Measurements from ENCODE around the gene ABCB1.

The ABCB1 gene

DNA sequence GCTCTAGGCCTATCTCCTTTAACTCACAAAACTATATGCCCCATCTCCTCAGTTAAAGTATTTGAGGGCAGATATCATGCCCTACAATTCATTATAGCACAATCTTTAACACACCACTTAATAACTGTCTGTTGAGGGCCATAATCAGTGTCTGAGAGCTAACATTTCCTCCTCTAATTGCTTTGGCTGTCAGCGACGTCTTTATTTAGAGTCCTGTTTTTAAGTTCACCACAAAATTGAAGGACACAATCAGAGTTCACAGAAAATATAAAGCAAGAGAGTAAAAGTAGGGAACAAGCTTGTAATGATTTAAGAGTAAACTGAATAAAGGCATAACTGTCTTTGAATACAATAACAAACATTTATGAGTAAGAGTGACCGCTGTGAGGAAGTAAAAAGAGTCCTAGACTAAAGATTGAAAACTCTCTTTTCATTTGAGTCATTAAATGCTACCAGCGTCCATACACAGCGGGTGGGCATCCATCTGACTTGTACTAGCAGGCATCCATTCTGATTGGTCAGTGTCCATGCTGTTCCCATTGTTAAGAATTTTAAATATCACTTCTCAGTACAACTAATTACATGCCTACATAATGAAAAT lies 86.8 kb downstream of the ABCB1 start:
- no peak for DNase-seq (ENCODE audit: low read depth)

DNA sequence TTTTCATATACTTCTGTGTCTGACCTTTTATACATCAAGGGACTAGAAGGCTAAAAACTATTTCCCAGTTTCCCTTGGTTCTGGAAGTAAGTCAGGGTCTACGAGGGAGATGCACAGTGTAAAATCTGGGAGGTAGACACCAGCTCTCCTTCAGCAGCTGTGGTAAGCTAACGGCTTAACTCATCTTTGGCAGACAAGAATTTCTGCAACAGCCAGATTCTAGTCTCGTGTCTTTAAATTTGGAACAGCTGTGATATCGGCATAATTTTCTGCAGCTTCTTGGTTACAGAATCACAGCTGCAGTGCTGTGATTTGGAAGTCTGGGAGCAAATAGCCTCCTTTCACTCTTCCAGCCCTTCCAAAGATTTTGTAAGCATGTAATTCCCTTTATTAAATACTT lies 87.8 kb downstream of the ABCB1 start:
- DNase-seq (ENCODE audit: low read depth): no peak

DNA sequence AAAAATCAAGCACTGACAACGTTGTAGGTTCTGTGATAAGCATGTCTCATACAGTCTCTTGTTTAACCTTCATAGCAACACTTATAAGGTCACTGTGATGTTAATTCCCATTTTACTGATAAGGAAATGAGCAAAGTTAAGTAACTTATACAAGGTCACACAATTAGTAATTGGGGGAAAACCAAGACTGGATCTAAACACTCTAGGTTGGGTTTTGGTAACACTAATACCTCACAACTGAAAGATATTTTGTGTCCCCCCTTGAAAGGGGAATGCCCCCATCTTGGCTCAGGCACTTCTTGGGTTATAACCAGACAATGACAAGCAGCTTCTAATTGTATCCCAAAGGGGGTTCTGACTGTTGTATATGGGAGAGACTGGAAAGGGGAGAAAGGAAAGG lies 89.2 kb downstream of the ABCB1 start:
- no peak for DNase-seq (ENCODE audit: low read depth)

DNA sequence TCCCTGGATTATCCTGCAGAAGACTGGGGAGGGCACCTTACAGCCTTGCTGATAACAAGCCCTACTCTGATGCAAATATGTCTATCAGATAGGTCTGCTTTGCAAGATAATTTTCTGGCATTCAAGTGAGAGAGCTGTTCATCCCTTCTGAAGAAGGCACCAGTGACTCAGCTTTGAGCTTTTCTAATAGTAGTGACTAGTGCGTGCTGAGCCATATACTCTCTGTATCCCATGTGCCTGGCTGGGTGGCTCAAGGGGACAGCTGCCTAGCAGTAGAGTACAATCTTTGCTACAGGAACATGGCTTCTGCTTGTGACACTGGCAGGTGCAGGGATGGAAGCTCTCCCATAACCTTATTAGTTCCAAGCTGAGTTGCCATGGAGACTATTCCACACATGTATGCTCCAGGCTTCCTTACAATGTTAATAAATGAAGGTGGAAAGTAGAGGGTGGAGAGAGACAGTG lies 90.2 kb downstream of the ABCB1 start:
- DNase-seq (ENCODE audit: low read depth): no peak

DNA sequence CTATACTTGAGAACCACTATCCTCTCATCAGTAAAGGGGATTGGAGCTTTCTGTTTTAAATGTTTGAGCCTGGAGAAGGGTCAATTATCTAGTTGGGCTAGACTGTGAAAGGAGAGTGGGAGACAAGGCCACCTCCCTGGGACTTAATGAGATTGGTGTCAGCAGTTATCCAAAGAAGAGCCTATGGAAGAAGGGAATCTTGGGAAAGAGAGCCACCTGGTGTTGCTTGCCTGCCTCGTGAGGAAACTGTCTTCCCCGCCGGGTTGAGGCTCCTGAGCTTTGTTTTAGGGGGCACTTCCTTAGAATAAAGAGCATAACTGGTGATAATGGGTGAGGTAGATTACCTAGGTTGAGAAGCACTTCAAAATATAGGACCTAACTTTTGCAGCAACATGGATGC lies 93.2 kb downstream of the ABCB1 start:
- no peak for DNase-seq (ENCODE audit: low read depth)

DNA sequence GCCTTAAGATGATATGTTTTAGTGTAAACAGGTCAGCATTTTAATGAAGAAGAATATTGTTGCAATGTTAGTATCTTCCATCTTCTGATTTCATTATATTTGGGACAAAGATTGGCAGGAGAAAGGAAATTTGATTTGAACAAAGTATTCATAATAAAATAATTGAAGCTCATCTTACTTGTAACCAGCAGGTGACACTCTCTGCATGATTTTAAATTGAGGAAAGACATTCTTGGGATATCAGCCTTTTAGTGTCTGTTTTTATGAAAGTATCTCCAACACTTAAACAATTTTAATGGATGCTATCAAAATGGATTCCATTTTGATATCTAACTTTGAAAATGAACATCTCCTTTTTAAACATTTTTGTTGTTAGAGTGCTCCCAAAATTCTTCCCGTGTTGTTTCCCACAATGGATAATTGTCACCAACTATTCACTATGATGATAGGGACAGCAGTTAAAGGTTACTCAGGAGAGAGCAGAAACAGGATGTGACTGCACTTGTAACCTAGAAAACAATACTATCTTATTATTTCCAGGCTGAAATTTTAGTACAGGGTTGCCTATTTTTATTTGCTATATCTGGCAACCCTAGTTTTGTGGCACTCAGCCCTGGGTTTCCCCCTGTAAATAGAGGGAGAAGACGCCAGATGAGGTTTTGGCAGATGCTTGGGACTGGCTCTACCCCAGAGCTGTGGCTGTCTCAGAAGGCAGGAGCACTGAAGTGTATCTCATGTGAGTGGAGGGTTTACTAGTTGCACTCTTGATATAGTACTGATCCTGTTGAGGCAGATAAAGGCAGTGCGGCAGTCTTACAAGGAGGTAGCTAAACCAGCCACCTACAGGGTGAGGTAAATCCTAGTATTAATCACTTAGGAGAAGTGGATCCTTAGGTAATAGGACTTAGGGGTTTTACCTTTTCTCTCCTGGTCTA lies 94.2 kb downstream of the ABCB1 start:
- no peak for DNase-seq (ENCODE audit: low read depth)

DNA sequence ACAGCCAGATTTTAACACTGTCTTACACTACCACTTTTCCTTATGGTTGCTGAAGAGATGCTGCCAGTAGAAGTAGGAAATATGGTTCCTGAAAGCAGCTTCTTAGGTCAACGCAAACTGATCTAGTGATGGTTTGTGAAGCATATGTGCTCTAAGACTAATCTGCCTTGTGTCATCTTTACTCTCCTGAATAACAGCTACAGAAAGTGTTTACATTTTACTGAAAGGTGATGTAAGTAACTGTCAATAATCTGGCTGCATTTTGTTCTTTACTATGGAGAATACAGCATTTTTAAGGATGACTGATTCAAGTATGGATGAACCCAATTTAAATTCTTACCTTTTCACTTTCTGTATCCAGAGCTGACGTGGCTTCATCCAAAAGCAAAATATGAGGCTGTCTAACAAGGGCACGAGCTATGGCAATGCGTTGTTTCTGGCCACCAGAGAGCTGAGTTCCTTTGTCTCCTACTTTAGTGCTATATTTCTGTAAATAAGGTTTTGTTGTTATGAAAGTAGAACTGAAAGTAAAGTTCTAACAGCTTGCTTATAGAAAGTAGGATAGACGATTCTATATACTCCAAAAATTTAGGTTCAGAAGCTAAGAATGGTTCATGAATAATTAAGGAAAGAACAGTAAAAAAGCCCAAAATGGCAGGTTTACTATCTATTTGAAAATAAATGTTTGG lies 95.0 kb downstream of the ABCB1 start:
- no peak for DNase-seq (ENCODE audit: low read depth)

DNA sequence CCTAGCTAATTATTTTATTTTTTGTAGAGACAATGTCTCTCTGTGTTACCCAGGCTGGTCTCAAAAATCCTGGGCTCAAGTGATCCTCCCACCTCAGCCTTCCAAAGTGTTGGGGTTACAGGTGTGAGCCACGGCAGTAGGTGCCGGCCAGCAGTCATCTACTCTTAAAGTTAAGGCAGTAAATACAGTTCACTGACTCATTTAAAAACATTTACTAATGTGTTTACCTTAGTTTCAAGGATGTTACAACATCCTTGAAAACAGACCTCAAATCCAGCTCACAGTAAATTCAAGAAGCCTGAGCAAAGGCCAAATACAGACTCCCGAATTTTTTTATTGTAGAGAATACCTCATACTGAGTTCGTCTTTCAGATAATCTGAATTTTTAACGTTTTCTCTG lies 95.6 kb downstream of the ABCB1 start:
- DNase-seq (ENCODE audit: low read depth): no peak

DNA sequence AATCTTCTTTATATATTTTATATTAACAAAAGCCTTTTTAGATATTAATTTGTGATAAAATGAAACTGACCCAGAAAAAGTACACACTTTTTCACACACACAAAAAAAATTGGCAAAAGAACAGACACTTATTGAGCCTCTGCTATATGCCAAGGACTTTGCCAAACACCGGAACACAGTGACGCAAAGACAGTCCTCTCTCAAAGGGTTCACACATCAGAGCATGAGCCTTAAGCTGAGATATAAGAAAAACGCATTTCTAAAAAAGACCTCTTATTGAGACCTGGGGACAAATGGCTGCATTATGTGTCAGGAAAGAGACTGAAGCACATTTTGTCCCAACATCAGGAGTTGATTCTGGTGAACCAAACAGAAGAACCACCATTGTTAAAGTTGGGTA lies 101.2 kb downstream of the ABCB1 start:
- no peak for DNase-seq (ENCODE audit: low read depth)

DNA sequence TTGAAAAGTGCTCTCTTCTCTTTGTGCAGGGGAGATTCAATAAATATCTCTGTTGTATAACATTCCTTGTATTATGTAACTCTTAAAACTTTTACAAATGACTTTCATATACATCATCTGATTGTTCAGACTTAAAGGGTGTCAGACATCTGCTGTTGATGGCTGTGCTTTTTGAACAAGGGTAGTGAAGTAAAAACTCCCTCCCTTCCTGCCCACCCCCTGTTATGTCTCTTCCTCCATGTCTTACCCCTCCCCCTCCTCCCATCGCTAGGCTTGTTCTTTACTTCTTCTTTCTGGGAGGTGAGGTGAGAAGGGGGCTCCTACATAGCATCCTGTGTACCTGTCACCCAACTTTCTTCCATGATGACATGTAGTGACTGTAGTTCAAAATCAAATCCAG lies 101.8 kb downstream of the ABCB1 start:
- no peak for DNase-seq (ENCODE audit: low read depth)

DNA sequence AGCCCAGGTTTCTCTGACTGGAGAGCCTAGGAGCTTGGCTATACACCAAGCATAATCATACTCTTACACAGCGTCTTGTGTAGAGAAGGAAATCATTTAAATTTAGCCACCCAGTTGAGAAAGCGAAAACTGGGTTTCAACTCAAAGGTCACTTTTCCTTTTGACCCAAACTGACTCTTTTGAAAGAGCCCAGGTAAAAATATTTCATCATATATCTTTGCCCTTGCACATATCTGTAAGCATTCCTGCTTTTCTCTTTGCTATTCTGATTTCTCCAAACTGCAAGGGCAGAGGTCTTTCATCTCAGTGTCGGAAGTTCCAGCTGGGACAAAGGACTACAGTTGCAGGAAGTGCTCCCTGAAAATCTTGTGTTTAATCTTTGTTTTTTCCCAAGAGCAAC lies 103.2 kb downstream of the ABCB1 start:
- DNase-seq (ENCODE audit: low read depth): no peak

DNA sequence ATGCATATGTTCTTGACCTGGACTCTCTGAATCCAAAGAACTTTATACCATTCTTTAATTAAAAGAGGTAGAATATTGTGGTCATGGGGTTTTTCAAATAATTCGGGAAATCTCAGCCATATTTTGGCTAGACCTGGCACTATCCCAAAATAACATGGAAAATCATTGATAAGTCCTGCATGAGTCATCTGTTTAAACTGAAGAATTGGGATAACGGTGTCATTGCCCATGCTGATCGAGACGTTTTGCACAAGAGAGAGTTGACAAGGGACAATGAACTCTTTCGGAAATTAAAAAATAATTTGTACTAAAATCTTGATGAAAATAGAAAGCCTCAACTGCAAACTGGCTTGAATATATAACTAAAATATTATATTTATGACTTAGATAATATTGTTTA lies 105.3 kb downstream of the ABCB1 start:
- no peak for DNase-seq (ENCODE audit: low read depth)

DNA sequence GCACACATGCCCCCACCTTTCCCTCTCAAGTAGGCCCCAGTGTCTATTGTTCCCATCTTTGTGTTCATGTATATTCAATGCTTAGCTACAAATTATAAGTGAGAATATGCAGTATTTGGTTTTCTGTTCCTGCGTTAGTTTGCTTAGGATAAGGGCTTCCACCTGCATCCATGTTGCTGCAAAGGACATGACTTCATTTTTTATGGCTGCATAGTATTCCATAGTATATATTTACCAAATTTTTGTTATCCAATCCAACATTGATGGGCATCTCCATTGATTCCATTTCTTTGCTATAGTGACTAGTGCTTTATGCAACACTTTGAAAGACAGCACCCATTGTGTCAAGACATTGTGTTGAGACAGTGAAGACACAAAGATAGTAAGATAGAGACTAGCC lies 106.2 kb downstream of the ABCB1 start:
- no peak for DNase-seq (ENCODE audit: low read depth)

DNA sequence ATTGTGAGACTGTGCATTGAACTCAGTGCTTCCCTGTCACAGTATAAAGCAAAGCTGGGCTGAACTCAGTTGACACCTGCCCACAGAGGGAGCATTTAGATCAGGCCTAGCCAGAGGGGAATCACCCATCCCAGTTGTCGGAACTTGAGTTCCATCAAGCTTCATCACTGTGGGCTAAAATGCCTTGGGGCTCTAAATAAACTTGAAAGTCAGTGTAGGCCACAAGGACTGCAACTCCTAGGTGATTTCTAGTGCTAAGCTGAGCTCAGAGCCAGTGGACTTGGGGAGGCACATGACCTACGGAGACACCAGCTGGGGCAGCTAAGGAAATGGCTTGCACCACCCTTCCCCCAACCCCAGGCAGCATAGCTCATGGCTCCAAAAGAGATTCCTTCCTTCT lies 117.6 kb downstream of the ABCB1 start:
- no peak for DNase-seq (ENCODE audit: low read depth)

DNA sequence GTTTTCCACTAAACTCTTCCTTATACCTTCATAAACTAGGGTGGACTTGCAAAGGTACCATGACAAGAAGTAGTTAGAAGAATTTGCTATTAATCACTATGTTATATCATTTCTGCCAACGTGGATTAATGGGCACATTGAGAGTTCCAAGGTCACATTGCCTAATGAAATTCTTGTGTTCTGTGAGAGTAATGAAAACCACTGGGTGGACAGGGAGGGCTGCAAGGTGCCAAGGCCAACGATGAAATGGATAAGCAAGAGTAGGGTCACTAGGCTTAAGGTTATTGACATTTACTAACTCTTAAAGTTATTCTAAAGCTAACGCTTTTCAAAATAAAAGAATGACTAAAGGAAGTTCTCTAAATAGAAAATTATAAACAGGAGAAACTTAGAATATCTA lies 118.6 kb downstream of the ABCB1 start:
- DNase-seq (ENCODE audit: low read depth): no peak

DNA sequence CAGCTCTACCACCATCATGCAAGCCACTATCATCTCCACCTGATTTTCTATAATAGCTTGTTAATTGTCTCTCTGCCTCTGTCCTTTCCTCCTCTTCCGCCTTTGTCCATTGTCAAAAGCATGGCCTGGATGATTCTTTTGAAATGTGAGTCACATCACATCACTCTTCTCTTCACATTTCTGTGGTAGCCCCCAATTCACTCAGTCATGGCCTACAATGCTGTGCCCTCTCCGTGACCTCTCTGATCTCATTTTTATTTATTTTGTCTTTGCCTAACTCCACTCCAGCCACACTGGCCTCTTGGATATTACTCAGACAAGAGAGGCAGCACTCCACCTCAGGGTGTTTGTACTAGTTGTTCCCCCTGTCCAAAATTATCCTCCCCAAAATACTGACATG lies 120.3 kb downstream of the ABCB1 start:
- DNase-seq (ENCODE audit: low read depth): no peak

DNA sequence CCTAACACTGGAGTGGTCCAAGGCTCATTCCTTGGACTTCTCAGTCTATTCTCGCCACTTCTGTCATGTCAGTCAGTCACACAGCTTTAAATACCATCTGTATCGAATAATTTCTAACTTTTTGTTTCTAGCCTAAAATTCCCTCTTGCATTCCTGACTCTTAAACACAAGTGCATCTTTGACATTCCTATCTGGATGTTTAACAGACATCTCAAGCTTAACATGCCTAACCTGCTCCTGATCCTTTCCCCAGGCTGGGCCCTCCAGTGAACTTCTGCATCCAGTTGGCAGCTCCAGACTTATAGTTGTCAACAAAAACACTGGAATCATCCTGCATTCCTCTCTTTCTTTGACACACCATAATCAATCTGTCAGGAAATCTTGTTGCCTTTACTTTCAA lies 120.7 kb downstream of the ABCB1 start:
- DNase-seq (ENCODE audit: low read depth): no peak

DNA sequence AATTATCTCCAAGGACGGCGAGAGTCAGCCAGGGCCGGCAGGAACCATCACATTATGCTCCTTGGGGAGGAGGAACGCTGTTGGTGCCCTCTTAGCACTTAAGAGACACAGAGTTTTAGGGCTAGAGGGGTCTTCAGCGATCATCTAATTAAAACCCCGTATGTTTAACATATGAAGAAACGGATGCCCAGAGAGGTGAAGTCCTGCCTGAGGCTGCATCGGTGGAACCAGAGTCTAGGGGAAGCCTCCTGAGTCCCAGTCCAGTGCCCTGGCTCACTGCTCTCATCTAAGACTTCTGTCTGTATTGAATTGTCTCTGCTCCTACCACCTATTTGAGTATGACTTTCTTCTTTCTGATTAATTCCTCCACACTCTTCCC lies 124.5 kb downstream of the ABCB1 start:
- DNase-seq (ENCODE audit: low read depth): no peak

DNA sequence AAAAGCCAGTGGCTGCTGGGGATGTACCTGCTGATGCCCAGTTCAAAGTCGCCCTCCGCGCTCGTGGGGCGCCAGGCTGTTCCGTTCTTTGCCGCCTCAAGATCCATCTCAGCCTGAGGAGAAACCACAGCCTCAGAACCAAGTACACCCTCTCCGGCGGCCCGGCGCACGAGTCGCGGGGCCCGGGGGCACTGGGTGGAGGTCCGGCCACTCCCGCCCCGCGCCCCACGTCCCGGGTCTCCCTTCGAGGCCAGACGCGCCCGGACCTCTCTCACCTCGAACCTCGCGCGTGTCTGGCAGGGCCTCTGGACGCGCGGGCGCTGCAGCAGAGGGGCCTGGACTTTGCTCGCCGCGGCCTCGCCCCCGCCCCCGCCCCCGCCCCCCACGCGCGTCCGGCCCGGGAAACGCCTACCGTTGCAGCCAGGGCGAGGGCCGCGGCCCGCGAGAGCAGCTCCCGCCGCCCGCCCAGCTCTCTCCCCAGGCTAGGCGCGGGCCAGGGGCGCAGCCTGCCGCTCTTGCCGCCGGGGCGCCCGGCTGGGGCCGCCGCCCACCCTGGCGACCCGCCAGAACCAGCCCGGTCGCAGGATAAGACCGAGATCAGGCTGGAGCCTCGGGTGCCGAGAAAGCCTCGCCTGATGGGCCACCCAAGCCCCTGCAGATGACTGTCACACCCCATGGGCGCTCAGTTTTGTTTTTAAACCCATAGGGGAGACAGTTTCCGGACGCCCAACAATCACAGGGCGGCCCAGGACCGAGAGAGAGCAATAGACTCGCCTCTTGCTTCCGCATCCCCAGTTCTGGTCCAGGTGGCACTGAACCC lies 125.1 kb downstream of the ABCB1 start, which contains the start of gene ABCB4:
Gene ABCB4 (minus strand): TSS at position 322 of the 820 bp plus-strand sequence. CDS start 215 bp downstream, at position 107.
- no peak for DNase-seq (ENCODE audit: low read depth)

DNA sequence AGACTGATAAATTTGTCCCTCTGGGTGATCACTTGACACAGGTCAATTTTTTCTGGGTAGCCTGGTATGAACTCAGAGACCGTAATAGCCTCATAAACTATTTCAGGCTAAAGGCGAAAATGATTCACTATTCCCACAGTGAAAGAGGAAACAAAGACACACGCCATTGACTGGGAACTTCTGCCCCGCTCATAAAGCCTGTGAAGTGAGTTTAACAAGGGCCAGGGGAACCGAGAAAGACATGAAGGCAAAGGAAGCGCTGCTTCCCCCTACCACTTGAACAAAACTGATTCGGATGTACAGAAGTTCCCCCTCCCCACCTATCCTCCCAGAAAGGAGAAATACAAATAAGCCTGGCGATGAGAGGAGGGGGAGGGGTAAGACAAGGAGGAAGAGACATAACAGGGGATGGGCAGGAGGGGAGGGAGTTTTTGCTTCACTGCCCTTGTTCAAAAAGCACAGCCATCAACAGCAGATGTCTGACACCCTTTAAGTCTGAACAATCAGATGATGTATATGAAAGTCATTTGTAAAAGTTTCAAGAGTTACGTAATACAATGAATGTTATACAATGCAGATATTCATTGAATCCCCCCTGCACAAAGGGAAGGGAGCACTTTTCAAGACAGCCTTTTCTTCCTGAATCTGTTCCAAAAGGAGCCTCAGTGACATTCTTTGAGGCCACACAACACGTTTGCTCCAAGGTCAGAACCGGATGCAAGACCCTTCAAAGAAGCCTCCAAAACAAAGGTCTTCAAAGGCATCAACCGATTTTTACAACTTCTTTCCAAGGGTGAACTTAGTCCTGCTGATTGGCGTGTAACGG lies 125.9 kb downstream of the ABCB1 start:
- DNase-seq (ENCODE audit: low read depth): no peak

DNA sequence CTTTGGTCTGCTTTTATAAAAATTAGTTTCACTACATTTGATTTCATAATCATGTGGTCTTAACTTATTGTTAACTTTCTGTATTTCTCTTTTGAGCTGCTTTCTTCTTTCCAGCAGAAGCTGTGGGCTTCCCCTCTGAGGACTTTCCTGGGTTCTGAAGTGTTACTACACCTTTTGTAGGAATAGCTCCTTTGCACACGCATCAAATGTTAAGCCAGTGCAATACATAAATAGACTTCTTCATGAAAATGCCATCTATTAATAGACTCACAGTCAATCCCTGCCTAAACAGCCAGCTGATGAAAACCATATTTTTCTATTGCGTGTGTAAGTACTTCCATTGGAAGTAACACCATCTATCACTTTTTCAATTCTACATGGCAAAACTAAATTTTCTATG lies 126.7 kb downstream of the ABCB1 start:
- DNase-seq (ENCODE audit: low read depth): no peak
